WTC11 (cell line): ENCODE data around the gene PICALM.

Source experiments
- CTCF ChIP-seq: fragments of 200-600 bp; IDR thresholded peaks from 2 replicates; pipeline ENCODE4 v1.8.0; 2022; ENCODE audit warnings: antibody characterized with exemption
- MAX ChIP-seq: sonication (generic); formaldehyde crosslinking; IDR thresholded peaks from 2 replicates; pipeline ENCODE4 v1.8.0; 2022; ENCODE audit warnings: mild to moderate bottlenecking, missing genetic modification reagents
- MYBL2 ChIP-seq: sonication (generic); formaldehyde crosslinking; IDR thresholded peaks from 2 replicates; pipeline ENCODE4 v1.8.1; 2023; ENCODE audit warnings: mild to moderate bottlenecking, moderate library complexity, missing genetic modification reagents
- NFYB ChIP-seq: sonication (generic); formaldehyde crosslinking; conservative IDR thresholded peaks from 2 replicates; pipeline ENCODE4 v1.8.0; 2022; ENCODE audit warnings: low read depth, missing genetic modification reagents
- USF2 ChIP-seq: sonication (generic); formaldehyde crosslinking; IDR thresholded peaks from 2 replicates; pipeline ENCODE4 v1.8.1; 2023; ENCODE audit warnings: mild to moderate bottlenecking, missing genetic modification reagents, moderate library complexity
- ZNF121 ChIP-seq: sonication (generic); formaldehyde crosslinking; IDR thresholded peaks from 2 replicates; pipeline ENCODE4 v1.8.0; 2023; ENCODE audit warnings: missing genetic modification reagents

DNA sequence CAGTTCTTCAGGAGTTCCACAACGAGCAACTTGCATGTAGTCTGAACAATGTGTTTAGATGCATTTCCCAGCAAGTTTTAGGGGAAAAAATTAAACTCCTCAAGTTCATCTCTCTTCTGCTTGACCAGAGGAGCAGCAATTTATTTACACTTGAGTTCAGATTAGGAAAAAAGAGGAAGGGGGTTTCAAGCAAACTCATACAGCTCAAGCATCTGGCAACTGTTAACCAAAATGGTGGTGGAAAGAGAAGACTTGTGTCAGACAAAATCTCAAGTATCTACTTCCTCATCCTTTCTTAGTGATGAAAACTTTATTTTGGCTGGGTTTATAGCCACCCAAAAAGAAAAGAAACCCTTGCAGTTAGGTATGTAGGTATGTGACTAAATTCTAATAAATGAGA lies 29.1 kb upstream of the PICALM start:
- no peak for TF ChIP-seq USF2 (CRISPR knock-in tag)
- no peak for TF ChIP-seq CTCF
- TF ChIP-seq MYBL2 (CRISPR knock-in tag): no peak
- TF ChIP-seq MAX (CRISPR knock-in tag): no peak
- TF ChIP-seq ZNF121 (CRISPR knock-in tag): no peak
- no peak for TF ChIP-seq NFYB (CRISPR knock-in tag)
